Measurements from ENCODE around the gene DNAH14.

DNAH14 gene

GRCh38 chr1:225355863-225356262 lies 426.4 kb downstream of the DNAH14 start:
- no peaks in the 10 kb centered on the region for H3K36me3 ChIP-seq (replicated peaks; ENCODE audit: insufficient read depth, low read length)
- no peak overlapping the region for H2AFZ ChIP-seq (ENCODE audit: low read length)
- no peak overlapping the region for H3K27ac ChIP-seq (ENCODE audit: low read length)
- TF ChIP-seq EZH2 (optimal IDR thresholded peaks at IDR 0.05; ENCODE audit: low read depth, low read length) (no peak), CTCF (IDR thresholded peaks at IDR 0.05; ENCODE audit: low read length) (no peak), EZH2phosphoT487 (IDR thresholded peaks at IDR 0.05; ENCODE audit: low read length) (no peak)
- H3K27me3 ChIP-seq (replicated peaks; ENCODE audit: insufficient read depth, low read length): no peaks in the 10 kb centered on the region
- H3K9me3 ChIP-seq (replicated peaks; ENCODE audit: insufficient read depth, low read length): no peaks in the 10 kb centered on the region
- no peaks in the 10 kb centered on the region for H3K9me2 ChIP-seq (replicated peaks; ENCODE audit: insufficient read depth, low read length)
- no peaks in the 10 kb centered on the region for H3K79me2 ChIP-seq (ENCODE audit: low read length)
- no peak overlapping the region for H3K4me3 ChIP-seq (ENCODE audit: low read length)
- no peaks in the 10 kb centered on the region for H3K4me1 ChIP-seq (ENCODE audit: low read length)
- no peaks in the 10 kb centered on the region for H4K20me1 ChIP-seq (ENCODE audit: insufficient read depth, low read length)
- no peaks in the 10 kb centered on the region for H3F3A ChIP-seq (ENCODE audit: insufficient read depth, low read length)
- no peak overlapping the region for H3K9ac ChIP-seq (ENCODE audit: low read length)
- no peak for DNase-seq
- H3K4me2 ChIP-seq (ENCODE audit: low read depth, low read length): no peak overlapping the region

GRCh38 chr1:225360119-225360518 lies 430.6 kb downstream of the DNAH14 start:
- Histone ChIP-seq H4K20me1 (ENCODE audit: insufficient read depth, low read length) (no peaks in the 10 kb centered on the region), H3K4me2 (ENCODE audit: low read depth, low read length) (no peak overlapping the region), H3K9me2 (replicated peaks; ENCODE audit: insufficient read depth, low read length) (no peaks in the 10 kb centered on the region), H3K27ac (ENCODE audit: low read length) (no peak overlapping the region), H3K4me3 (ENCODE audit: low read length) (no peak overlapping the region), H3K79me2 (ENCODE audit: low read length) (no peaks in the 10 kb centered on the region), H2AFZ (ENCODE audit: low read length) (no peak overlapping the region), H3K9ac (ENCODE audit: low read length) (no peak overlapping the region), H3K27me3 (replicated peaks; ENCODE audit: insufficient read depth, low read length) (no peaks in the 10 kb centered on the region), H3K36me3 (replicated peaks; ENCODE audit: insufficient read depth, low read length) (no peaks in the 10 kb centered on the region), H3K9me3 (replicated peaks; ENCODE audit: insufficient read depth, low read length) (no peaks in the 10 kb centered on the region), H3F3A (ENCODE audit: insufficient read depth, low read length) (no peaks in the 10 kb centered on the region), H3K4me1 (ENCODE audit: low read length) (no peaks in the 10 kb centered on the region)
- TF ChIP-seq EZH2phosphoT487 (IDR thresholded peaks at IDR 0.05; ENCODE audit: low read length): no peak
- TF ChIP-seq EZH2 (optimal IDR thresholded peaks at IDR 0.05; ENCODE audit: low read depth, low read length): no peak
- TF ChIP-seq CTCF (IDR thresholded peaks at IDR 0.05; ENCODE audit: low read length): no peak
- DNase-seq: no peak

DNA sequence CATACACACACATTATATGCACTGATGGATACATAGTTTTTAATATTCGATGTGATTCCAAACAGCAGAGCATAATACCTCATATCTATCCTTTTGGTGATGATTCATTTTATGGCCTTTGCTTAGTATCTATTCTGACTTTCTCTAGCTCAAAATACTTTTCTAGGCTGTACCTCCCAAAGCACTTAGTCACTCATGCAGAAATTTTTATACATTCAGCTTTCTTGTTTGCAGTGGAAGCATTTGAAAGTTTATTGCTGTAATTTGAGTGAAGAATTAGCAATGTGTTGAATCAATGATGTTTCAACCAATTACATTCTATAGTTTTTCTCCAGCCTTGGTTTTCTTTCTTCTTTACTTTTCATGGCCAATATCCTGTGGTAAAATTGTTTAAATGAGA lies 431.7 kb downstream of the DNAH14 start:
- H3F3A ChIP-seq (ENCODE audit: insufficient read depth, low read length): no peaks in the 10 kb centered on the region
- no peak for TF ChIP-seq EZH2phosphoT487 (IDR thresholded peaks at IDR 0.05; ENCODE audit: low read length)
- TF ChIP-seq CTCF (IDR thresholded peaks at IDR 0.05; ENCODE audit: low read length): no peak
- TF ChIP-seq EZH2 (optimal IDR thresholded peaks at IDR 0.05; ENCODE audit: low read depth, low read length): no peak
- no peaks in the 10 kb centered on the region for H3K4me1 ChIP-seq (ENCODE audit: low read length)
- H3K27me3 ChIP-seq (replicated peaks; ENCODE audit: insufficient read depth, low read length): no peaks in the 10 kb centered on the region
- H3K4me2 ChIP-seq (ENCODE audit: low read depth, low read length): no peak overlapping the region
- no peaks in the 10 kb centered on the region for H3K79me2 ChIP-seq (ENCODE audit: low read length)
- H3K4me3 ChIP-seq (ENCODE audit: low read length): no peak overlapping the region
- H2AFZ ChIP-seq (ENCODE audit: low read length): no peak overlapping the region
- H3K36me3 ChIP-seq (replicated peaks; ENCODE audit: insufficient read depth, low read length): no peaks in the 10 kb centered on the region
- H3K9me3 ChIP-seq (replicated peaks; ENCODE audit: insufficient read depth, low read length): no peaks in the 10 kb centered on the region
- H3K9ac ChIP-seq (ENCODE audit: low read length): no peak overlapping the region
- DNase-seq: no peak
- no peaks in the 10 kb centered on the region for H3K9me2 ChIP-seq (replicated peaks; ENCODE audit: insufficient read depth, low read length)
- no peaks in the 10 kb centered on the region for H4K20me1 ChIP-seq (ENCODE audit: insufficient read depth, low read length)
- no peak overlapping the region for H3K27ac ChIP-seq (ENCODE audit: low read length)

All from MM.1S (cell line).